ENCODE measurements around the gene CLDN6.

DNA sequence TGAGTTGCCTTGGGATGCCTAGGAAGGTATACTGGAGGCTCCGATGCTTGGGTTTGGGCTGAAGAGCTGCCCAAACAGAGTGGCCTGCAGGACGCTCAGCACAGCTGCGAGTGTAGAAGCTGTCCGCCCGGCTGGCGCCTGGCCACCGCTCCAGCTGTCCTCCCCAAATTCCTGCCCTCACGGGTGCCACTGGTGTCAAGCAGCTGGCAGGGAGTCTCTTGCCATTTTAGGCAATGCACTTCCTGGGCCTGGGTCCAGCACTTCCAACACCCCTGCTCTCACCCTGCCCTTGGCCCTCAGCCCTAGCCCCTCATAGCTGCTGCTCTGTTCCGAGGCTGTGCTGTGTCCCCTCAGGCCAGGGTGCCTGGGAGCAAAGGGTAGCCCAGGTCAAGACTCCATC, 32.5 kb downstream of the CLDN6 start:
- TF ChIP-seq SUZ12 (IDR thresholded peaks at IDR 0.05; ENCODE audit: extremely low read depth, insufficient read depth, insufficient read length) (no peak), YY1 (IDR thresholded peaks at IDR 0.05; ENCODE audit: insufficient read depth, insufficient read length) (no peak)

Data from NT2/D1 (cell line).